ENCODE measurements around the gene PRRG2. TPM values are rescaled to one million over a fixed set of nuclear protein-coding genes. Genes with fewer than 3 reads are reported as not detected.
"Not testable (repeated sequence)": the region's sequence is repeated elsewhere in the genome, so short reads cannot be mapped to it uniquely, and the experiment has no call there.

Gene PRRG2
- total RNA-seq, 1 experiment from 2014 or later = 0.43 TPM

DNA sequence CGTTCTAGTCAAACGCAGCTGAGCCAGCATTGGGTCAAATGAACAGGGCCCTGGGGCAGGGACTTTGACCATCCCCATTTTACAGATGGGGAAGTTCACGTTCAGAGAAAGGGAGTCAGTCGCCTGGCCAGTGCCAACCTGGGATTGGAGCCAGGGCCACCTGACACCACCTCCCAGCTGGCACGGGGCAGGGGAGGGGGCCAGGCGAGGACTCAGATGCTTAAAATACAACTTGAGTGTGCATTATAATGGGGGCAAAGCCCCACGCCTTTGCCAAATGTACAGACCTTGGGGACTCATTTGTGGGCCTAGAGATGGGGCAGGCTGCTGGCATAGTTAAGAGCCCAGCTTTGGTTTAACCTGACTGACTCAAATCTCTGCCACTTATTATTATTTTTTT is 24.5 kb downstream of the PRRG2 start:
- no peak for DNase-seq (ENCODE audit: low spot score)

DNA sequence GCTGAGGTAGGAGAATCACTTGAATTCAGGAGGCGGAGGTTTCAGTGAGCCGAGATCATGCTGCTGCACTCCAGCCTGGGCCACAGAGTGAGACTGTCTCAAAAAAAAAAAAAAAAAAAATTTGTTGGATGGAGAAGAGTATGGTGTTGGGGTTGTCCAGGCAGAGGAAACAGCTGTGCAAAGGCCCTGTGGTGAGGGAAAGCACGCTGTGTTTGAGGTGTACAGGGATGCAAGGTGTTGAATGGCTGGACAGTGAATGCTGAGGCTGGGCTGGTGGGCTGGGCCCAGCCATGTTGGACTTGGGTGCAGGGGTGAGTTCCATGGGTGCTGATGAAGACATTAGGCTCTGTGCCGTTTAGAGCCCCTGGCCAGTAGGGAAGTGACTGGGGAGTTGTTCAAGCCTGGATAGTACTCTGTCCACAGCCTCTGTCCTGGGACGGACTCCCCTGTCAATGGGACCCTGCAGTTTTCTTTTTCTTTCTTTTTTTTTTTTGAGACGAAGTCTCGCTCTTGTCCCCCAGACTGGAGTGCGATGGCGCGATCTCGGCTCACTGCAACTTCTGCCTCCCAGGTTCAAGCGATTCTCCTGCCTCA is 28.5 kb downstream of the PRRG2 start:
- DNase-seq (ENCODE audit: low spot score) = no peak

DNA sequence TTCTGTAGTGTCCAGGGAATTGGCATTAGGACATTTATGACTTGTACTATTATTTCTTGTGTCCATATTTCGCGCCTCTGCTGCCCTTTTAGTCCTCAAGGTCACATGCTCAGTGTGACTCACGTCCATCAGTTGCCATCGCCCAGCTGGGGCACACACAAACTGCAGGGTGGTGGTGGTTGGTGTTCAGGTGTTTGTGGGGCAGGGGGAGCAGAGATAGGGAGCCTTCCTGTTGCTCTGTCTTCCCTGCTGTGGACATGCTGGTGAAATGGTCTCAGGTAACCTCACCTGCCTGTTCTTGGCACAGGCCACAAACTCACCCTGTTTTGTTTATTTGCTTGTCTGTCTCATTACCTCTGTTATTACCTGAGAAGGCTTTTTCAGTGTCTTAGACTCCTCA is 32.3 kb downstream of the PRRG2 start:
- peak; percentile 85 for DNase-seq (ENCODE audit: low spot score)

DNA sequence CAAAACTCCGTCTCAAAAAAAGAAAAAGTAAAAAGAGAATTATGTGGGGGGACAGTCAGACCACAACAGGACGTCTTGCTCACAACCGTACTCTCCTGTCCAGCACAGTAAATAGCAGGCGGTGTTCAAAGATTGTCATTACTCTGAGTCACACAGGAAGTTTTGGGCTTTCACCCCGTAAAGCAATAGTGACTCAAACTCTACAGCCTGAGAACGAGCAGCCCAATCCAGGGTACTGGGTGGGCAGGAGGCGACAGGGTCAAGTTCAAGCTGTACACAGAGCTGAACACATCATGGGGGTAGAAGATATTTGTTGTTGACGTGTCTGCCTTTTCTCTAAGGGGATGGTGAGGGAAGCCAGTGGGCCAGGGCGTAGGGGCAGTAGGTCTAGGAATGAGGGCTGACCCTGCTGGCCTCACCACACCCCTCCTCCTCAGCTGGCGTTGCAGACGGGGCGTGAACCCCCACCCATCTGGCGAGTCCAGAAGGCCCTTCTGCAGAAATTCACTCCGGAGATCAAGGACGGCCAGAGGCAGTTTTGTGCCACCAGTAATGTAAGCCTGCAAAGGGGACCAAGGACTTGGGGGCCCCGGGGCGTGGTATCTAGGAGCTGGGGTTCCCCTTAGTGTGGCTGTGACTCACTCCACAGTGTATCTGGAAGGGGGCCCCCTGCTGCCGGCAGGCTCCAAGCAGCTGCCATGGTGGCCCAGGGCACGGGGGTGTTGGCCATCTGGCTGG is 33.1 kb downstream of the PRRG2 start:
- DNase-seq (ENCODE audit: low spot score) = peak; percentile 97

DNA sequence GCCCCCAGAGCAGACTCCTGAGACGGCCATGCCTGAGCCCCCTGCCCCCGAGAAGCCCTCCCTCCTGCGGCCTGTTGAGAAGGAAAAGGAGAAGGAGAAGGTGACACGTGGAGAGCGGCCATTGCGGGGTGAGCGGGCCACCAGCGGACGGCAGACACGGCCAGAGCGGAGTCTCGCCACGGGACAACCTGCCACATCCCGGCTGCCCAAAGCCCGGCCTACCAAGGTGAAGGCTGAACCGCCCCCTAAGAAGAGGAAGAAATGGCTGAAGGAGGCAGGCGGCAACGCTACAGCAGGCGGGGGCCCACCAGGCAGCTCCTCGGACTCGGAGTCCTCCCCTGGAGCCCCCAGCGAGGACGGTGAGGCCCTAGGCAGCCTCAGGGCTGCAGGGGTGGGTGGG is 34.7 kb downstream of the PRRG2 start:
- DNase-seq (ENCODE audit: low spot score) = no peak

DNA sequence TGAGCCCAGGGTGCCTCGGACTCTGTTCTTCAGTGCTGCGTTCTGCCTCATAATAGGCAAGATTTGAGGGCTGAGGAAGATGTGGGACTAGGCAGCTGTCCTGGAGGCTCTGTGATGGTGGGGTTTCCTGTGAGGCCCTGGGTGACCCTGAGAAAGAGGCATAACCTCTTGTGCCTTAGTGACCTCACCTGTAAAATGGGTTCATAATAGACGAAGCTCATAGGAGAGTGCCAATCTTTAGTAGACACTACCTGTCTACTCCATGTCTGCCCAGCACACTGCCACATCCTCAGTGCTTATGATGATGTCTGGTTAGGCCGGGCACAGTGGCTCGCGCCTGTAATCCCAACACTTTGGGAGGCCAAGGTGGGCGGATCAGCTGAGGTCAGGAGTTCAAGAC is 35.4 kb downstream of the PRRG2 start:
- DNase-seq (ENCODE audit: low spot score) = no peak

DNA sequence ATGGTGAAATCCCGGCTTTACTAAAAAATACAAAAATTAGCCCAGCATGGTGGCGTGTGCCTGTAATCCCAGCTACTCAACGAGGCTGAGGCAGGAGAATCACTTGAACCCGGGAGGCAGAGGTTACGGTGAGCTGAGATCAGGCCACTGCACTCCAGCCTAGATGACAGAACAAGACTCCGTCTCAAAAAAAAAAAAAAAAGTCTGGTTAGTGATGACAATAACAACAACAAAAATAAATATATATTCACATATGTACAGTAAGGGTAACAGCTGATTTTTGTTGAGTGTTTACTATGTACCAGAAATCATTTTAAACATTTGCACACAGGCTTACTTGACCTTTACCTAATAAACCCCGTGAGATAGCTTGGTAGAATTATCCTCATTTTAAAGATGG is 35.8 kb downstream of the PRRG2 start:
- no peak for DNase-seq (ENCODE audit: low spot score)

DNA sequence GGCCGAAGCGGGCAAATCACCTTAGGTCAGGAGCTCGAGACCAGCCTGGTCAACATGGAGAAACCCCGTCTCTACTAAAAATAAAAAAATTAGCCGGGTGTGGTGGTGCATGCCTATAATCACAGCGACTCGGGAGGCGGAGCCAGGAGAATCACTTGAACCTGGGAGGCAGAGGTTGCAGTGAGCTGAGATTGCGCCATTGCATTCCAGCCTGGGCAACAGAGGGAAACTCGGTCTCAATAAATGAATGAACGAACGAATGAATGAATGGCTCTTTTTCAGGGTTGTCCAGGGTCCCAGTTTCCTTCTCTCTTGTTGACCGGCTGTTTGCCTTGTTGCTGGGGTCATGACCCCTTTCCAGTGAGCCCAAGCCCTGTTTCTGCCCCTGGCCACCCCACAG is 36.7 kb downstream of the PRRG2 start:
- not testable (repeated sequence) for DNase-seq (ENCODE audit: low spot score)

DNA sequence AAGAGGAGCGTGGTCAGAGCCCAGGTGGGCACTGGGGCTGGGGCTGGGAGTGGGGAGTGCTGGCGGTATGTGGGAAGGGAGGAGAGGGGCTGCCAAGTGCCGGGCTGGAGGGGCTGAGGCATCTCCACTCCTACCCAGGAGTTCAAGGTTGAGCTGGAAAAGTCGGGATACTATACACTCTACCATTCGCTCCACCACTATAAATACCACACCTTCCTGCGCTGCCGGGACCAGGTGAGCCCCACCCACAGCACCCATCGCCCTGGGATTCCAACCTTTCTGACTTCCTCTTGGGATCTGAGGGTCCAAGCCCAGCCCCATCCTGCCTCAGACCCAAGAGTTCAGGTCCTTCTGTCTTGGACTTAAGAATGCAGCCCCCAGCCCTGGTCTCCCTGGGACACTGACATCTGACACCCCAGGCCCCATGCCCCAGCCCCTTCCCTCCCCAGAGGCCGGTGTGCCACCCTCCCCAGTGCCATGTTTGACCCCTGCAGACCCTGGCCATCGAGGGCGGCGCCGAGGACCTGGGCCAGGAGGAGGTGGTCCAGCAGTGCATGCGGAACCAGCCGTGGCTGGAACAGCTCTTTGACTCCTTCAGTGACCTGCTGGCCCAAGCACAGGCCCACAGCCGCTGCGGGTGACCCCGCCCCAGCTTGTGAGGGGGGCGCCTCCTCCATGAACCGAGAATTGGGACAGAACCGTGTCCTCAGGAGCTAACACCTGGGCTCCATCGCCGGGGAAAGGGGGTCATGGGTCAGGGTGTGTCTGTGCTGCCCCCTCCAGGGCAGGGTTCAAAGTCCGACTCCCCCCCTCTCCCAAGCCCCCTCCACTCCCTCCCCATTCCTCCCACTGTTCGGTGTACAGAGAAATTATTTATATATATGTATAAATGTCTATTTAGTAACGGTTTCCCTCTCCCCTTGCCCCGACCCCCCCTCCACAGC is 44.1 kb downstream of the PRRG2 start:
- no peak for DNase-seq (ENCODE audit: low spot score)

DNA sequence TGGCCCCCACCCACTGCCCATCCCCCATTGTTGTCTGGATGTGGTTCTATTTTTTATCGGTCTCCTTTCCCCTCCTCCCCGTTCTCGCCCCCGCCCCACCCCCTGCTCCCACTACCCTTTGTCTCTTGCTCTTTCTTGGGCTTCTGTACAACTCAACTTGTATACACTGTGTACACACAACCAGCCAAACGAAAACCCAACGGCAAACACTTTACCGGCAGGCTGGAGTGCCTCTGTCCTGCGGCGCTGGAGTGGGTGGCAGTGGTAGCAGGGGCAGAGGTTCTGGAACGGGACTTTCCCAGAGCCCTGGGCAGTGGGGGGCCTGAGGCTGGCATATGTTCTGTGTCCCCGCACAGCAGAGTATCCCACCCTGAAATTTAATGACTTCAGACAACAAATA is 45.1 kb downstream of the PRRG2 start:
- DNase-seq (ENCODE audit: low spot score) = no peak

DNA sequence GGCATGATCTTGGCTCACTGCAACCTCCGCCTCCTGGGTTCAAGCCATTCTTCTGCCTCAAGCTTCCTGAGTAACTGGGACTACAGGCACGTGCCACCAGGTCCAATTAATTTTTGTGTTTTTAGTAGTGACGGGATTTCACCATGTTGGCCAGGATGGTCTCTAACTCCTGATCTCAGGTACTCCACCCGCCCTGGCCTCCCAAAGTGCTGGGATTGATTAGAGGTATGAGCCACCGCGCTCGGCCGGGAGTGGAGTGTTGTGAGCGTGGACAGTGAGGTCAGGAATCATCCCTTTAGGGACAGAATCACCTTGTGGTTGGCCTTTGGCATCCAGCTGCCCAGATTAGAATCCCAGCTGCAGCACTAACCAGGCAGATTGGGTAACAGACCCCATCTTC is 48.5 kb downstream of the PRRG2 start:
- no peak for DNase-seq (ENCODE audit: low spot score)

DNA sequence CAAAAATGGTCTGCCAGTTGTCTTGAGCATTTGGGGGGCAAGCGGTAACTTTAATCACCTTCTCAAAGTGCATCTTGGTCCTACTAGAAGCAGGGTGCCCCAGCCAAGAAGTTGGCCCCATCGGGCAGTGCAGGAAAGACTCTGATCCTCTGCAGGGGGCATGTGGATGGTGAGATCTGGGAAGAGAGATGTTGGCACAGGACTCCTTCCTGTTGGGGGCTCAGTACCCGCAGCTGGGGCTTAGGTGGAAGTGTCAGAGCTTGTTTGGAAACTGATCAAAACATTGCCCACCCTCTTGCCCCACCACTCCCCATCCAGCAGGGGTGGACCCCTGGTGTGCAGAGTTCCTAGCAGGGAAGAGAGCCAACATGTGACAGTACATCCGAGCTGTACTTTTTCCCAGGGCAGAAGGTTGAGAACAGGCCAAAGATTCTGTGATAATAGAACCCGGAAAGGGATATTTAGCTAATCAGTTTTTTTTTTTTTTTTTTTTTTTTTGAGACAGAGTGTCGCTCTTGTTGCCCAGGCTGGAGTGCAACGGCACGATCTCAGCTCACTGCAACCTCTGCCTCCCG is 50.0 kb downstream of the PRRG2 start:
- no peak for DNase-seq (ENCODE audit: low spot score)

DNA sequence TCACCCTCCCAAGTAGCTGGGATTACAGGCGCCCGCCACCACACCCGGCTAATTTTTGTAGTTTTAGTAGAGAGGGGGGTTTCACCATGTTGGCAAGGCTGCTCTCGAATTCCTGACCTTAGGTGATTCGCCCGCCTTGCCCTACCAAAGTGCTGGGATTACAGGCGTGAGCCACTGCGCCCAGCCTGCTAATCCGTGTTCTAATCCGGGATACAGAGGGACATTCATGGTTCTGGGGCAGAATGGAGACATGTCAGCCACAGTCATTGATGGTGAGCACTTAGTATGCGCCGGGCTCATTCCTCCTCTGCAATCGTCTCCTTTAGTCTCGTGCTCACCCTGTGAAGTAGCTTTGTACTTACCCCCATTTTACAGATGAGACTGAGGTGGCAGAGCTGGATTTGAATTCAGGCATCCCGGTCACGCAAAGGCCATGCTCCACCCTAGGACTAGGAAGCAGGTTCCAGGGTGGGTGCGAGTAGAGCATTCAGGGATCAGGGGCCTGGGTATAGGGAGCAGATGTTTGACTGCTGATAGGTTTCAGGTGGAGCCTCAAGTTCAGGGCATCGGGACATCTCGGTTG is 50.6 kb downstream of the PRRG2 start:
- DNase-seq (ENCODE audit: low spot score) = no peak

DNA sequence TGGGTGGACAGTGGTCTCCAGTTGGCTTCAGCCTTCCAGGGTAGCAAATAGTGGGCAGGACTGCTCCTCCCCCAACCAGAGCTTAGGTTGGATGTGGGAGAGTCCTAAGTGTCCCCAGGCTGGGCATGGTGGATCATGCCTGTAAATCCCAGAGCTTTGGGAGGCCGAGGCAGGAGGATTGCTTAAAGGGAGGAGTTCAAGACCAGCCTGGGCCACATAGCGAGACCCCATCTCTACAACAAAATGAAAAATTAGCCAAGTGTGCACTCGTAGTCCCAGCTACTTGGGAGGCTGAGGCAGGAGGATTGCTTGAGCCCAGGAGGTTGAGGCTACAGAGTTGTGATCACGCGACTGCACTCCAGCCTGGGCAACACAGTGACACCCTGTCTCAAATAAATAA is 51.5 kb downstream of the PRRG2 start:
- DNase-seq (ENCODE audit: low spot score) = no peak

DNA sequence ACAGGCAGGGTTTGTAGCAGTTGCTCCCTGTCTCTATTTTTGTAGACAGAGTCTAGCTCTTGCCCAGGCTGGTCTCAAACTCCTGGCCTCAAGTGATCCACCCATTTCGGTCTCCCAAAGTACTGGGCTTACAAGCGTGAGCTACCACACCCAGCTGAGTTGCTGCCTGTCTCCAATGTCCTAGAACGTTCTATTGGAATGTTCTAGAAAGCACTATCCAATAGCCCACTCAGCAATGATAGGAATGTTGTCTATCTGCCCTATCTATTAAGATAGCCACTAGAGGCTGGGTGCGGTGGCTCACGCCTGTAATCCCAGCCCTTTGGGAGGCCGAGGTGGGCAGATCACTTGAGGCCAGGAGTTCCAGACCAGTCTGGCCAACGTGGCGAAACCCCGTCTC is 52.2 kb downstream of the PRRG2 start:
- not testable (repeated sequence) for DNase-seq (ENCODE audit: low spot score)

DNA sequence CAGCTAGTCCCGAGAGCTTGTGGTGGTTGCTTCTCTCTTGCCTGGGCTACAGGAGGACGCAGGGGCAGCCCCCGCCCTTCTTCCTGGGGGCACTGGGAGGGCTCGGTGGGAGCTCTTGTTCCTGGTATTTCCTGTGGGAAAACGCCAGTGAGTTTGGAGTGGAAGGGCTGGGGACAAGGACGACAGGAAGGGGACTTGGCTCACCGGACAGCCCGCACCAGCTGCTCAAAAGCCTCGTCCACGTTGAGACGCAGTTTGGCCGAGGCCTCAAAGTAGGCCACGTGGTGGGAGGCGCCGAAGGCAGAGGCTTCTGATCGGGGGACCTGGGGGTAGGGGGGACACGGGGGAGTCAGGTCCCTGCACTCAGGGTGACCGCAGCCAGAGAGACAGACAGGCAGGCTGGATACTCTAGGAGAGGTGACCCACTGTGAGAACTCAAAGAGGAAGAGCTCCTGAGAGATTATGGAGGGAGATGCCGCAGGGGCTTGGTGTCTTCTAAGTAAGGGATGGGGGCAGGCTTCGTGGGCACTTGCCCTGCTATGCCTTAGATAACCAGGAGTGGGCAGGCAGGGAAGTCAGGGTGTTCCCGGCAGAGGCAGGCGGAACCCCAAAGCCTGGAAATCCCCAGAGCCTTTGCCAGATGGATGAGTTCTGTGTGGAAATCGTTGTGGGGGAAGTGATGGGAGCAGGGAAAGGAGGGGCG is 54.6 kb downstream of the PRRG2 start:
- DNase-seq (ENCODE audit: low spot score) = peak; percentile 68

DNA sequence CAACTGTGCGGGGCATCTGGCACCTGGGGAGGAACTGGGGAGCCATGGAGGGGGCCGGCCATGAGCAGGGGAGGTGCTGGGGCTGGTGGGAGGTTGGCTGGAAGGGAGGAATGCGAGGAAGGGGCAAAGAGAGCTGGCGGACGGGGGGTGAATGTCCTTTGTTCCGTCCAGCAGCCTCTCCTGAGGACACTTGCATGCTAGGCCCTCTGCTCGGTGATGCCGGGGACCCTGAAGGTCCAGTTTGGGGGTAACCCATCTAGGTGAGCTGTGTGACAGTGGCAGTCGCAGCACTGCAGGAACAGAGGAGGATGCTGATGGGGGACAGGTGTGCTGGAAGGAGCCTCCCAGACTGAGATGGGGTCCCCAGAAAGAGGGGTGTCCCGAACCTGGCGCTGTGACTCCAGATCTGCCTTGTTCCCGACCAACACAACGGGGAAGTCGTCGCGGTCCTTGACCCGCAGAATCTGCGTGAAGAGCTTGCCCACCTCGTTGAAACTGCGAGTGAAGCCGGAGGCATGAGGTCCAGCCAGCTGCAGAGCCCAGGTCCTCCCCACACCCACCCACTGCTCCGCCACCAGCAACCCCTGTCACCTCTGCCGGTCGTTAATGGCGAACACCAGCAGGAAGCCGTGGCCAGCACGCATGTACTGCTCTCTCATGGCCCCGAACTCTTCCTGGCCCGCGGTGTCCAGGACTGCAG is 55.3 kb downstream of the PRRG2 start:
- no peak for DNase-seq (ENCODE audit: low spot score)

DNA sequence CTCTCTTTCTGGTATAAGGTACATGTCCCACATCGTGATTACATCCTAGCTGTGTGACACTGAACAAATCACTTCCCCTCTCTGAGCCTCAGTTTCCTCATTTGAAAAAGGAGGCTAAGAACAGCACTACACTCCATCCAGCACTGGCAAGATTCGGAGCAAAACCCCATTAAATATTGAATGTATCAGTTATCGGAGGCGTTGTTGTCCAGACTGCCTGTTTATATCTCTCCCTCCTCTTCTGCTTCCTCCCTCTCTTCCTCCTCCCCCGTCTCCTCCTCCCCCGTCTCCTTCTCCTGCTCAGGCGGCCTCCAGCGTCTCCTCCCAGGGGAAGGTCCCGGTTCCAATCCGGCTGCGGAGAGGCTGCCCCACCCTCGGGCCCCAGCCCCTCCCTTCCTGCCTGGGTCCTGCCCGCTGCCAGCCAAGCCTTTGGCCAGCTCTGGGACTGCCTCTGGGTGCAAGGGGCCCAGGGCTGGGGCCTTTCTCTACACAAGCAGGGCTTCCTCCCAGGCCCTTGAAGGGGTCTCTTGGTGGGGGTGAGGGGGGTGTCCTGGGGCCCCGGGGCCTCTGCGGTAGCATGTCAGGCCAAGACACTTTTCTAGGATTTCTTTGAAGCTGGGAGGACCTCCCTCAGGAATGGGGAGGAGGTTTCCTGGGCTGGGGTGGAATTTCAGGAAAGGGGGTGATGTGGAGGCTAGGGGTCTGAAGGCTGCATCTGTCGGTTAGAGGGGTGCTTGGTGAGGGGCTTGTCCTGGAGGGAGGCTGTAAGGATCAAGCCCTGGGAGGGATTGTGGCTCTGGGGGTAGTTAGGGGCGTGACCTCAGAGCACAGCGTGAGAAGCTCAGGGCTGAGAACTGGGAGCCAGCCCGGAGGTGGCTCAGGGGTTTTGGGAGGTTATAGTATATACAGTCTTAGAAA is 57.0 kb downstream of the PRRG2 start:
- peak; percentile 81 for DNase-seq (ENCODE audit: low spot score)

DNA sequence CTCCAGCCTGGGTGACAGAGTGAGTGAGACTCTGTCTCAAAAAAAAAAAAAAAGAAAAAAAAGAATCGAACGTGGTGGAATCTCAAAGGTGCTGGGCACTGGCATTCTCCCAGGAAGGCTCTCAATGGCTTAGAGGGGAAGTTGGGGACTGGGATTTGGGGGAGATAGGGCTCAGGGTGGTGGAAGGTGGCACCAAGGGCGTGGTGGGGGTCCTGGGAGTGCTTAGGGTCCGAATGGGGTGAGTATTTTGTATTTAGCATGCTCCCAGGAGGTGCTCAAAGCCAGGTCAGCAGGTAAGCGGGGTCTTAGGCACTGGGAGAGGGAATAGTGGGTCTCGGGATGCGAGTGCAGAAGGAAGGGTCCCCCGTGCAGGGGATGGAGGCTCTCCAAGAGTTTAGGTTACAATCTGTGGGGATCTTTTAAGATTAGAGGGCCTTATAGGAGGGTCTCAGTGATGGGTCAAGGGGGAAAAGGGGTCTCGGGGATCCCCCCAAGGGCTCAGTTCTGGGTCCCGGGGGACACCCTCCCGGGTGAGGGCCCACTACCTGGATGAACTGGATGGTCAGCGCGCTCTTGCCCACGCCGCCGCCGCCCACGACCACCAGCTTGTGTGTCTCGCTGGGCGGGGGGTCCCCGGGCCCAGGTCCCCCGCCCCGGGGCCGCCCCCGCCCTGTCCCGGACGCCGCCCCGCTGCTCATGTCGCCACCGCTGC is 58.4 kb downstream of the PRRG2 start:
- no peak for DNase-seq (ENCODE audit: low spot score)

Data from A172 (cell line).